ENCODE results near the gene SIGLEC1. TPM values are rescaled to one million over a fixed set of nuclear protein-coding genes. Genes with fewer than 3 reads are reported as not detected.

SIGLEC1 gene
- total RNA-seq, 1 donor from 2014 or later: 3.5 TPM

DNA sequence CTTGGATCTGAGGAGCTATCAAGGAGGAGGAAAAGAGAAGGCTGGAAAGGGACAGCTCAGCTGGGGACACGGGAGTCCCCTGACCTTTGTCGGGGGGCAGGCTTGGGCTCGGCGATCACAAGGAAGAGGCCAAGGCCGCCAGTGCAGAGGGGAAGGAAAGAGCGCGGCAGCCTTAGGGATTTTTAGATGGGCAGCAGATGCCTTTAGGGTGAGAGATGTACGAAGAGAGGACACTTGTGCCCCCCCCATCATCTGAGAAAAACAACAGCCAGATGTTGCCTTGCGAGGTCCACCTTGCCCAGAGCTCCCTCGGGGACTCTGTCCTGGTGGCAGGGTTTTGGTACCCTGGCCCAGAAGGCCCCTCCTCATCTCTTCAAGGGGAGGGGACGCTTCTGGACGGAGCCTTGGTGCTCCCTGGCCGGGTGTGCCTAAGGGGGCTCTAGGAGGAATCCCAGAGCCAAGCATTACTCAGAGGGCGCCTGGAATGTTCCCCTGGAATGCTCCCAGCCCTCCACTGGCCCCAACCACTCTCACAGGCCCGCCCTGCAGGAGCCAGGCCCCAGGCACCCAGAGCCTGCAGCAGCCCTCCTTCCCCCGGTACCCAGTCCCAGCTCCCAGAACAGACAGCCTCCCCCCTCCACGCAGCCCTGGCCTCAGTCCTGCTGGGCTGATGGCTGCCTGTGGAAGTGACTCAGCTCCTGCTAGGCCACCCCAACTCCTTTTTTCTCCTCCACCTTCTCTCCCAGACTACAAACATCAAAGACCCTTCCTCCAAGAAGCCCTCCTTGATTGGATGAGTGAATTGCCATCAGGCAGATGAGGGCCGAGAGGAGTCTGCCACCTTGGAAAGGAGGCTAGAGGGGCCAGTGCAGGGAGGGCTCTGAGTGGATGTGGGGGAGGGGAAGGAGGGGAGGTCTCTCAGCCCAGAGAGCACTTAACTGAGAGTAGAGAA, 32.4 kb downstream of the SIGLEC1 start:
- DNase-seq: peak; percentile 61

DNA sequence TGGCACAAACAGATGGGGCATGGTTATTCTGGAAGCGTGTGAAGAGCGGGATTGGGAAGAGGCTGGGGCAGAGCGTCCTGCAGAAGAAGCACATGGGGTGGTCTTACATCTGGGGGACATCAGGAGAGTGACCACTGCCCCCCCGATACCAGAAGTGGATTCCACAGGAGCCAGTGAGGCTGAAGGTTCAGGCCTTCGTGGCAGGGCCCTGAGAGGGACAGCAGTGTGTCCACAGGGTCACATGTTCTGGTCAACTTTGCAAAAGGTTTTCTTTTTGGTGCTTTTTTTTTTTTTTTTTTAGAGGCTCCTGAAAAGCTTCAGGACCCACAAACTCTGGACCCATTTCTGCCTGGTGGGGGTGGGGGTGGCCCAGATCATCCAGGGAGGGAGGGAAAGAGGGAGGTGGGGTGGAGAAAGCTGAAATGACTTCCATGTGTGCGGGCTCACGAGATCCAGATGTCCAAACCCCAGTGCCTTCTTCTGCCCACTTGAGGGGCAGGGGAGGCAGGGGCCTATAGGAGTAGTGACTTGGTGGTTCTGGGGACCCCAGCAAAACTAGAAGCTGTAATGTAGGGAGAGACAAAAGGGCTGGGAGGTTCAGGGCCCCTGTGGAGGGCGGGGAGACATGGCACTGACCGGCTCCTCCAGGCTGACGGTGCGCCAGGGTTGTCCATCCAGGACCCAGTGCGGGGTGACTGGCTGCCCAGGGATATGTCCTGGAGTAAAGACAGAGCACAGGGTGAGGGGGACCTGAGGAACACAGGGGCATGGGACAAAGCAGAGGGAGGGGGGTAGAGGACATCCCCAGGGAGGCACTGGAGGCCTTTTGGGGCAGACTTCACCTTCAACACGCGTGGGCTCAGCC, 33.3 kb downstream of the SIGLEC1 start:
- DNase-seq: peak; percentile 52

- no peak for DNase-seq
Measured at GRCh38 chr20:3678198-3678597, 34.2 kb downstream of the SIGLEC1 start.

DNA sequence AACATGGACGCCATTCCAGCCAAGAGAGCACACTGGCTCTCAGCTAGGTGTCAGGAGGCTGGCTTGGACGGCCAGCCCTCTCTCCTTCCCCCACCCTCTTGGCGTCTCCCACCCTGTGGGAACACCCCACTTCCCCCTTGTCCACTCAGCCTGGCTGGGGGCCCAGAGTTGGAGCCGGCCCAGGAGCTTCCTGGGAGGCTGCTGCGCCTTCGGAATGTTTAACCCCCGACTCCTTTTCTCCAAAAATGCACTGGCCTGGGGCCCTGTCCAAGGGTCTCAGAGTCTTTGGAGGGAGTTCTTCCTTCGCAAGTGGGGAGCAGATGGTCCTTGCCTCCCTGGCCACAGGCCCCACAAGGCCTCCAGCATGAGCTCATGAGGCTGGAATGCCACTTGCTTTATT, 34.7 kb downstream of the SIGLEC1 start:
- peak; percentile 60 for DNase-seq

GRCh38 chr20:3674995-3675900, 37.2 kb downstream of the SIGLEC1 start:
- no peak for DNase-seq

GRCh38 chr20:3674447-3674846, 38.0 kb downstream of the SIGLEC1 start:
- DNase-seq: no peak

DNA sequence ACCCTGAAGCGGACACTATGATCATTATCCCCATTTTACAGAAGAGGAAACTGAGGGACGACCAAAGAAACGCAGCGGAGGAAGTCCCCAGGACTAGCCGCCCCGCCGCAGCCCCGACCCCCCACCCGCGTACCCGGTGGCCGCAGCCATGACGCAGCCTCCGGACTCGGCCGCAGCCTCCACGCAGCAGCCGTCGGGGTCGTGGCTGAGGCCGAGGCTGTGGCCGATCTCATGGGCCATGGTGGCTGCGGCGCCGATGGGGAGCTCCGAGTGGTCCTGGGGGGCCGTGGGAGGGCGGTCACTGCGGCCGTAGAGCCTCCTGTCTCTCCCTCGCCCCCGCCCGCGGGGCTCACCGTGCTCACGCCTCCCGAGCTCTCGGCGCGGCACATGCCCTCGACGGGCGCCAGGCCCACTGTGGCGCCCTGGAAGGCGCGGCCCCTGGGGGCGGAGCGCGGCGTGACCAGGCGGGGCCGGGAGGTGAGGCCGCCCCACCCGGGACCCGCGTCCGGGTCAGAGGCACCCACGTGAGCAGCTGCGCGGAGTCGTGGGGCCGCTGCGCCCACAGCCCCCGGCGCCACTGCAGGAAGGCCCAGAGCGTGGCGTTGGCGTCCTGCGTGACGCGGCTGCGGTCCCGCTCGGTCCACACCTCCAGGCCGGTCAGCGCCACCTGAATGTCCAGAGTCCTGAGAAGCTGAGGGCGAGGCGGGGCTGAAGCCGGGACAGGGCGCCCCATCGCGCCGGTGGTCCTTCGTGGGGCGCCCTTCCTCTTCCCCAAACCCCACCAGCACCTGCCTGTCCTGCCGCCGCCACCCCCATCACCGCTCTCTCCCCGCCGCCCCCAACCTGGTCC, 39.0 kb downstream of the SIGLEC1 start:
- DNase-seq: no peak

DNA sequence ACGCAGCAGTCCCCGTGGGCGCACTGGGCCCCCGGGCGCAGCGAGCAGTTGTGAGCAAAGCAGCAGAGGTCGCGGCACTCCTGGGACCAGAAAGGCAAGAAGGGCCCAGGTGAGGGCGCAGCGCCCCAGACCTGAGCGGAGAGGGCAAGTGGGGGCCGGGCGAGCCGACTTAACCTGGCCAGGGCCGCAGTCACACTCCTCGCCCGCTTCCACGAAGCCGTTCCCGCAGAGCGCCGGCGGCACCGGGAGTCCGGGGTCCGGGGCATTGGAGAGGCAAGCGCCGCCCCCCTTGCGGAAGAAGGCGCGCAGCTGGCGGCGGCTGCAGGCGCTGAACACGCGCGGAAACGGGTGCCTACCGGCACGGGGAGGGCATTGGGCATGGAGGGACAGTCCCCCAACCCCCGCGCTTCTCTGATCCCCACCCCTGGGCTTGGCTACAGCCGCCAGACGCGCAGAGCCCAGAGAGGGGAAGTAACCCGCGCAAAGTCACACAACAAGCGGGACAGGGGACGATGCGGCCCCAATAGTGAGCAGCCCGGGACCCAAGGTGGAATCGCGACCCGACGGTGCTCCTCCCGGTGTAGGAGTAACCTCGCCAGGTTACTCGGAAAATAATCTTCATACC, 39.7 kb downstream of the SIGLEC1 start:
- no peak for DNase-seq

GRCh38 chr20:3671986-3672546, 40.3 kb downstream of the SIGLEC1 start:
- DNase-seq: no peak

GRCh38 chr20:3670945-3671344, 41.5 kb downstream of the SIGLEC1 start:
- no peak for DNase-seq

DNA sequence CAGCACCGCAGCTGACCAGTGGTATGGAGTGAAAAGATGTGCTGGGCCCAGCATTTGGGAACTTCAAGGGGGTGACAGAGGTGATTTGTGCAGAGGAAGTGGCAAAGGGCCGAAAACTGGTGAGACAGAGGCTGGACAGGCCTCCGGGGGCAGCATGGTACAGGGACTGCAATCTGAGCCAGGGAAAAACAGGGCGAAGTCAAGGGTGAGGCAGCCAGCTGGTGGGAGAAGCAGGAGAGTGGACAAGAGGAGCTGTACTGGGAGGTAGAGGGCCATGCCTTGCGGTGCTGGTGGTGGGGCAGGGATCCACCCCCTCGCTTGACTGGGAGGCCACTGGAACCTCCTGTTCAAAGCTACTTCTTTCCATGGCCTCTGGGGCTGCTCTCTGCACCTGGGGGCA, 41.9 kb downstream of the SIGLEC1 start:
- DNase-seq: no peak

- DNase-seq: no peak
Measured at GRCh38 chr20:3669710-3670367, 42.6 kb downstream of the SIGLEC1 start.

DNA sequence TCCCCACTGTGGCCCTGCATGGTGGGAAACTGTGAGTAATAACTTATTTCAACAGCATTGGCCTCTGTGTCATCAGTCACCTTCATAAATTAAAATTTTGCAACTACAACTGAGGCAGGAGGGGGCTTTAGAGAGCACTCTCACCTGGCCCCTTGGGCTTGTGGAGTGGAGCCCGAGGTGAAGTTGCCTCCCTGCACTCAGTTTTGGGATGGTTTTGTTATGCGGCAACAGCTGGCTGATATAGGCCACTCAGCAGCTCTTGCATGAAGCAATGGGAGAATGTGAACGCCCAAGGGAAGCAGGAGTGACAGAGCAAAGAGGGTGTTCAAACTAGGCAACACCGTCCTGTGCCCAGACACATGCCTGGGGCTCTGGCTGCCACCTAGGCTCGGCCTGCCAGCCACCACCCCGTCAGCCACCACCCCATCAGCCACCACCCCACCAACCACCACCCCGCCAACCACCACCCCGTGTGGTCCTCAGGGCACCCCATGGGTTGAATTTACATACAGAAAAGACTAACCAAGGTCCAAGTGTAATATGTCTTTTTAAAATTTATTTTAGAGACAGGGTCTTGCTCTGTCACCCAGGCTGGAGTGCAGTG, 44.9 kb downstream of the SIGLEC1 start:
- DNase-seq: no peak

GRCh38 chr20:3663858-3664257, 48.5 kb downstream of the SIGLEC1 start:
- DNase-seq: no peak

- DNase-seq: no peak
Measured at GRCh38 chr20:3663031-3663701, 49.2 kb downstream of the SIGLEC1 start, which contains the start of gene GFRA4. GFRA4 (minus strand) TSS chr20:3663399; CDS start chr20:3663399, 0 bp downstream.

Data from skin of body (tissue), 2 donors.